Dendritic cell treated with granulocyte-macrophage colony-stimulating factor and Interleukin-4, amounts not matched to agents 40 ng/mL and 50 ng/mL, for 4 days (primary cell): ENCODE results near the gene HEG1.
"Not testable (repeated sequence)": the region's sequence is repeated elsewhere in the genome, so short reads cannot be mapped to it uniquely, and the experiment has no call there.

Experiments used
- H3K27ac Mint-ChIP-seq: one replicate; pipeline ENCODE4 v1.8.0; 2022; ENCODE audit warnings: mild to moderate bottlenecking, mixed read lengths
- H3K27me3 Mint-ChIP-seq: one replicate; pipeline ENCODE4 v1.8.0; 2022; ENCODE audit warnings: mild to moderate bottlenecking, mixed read lengths
- H3K36me3 Mint-ChIP-seq: one replicate; pipeline ENCODE4 v1.8.0; 2022; ENCODE audit warnings: low read depth, mixed read lengths
- H3K4me1 Mint-ChIP-seq: one replicate; pipeline ENCODE4 v1.8.0; 2022; ENCODE audit warnings: low read depth, mixed read lengths
- H3K4me3 Mint-ChIP-seq: one replicate; pipeline ENCODE4 v1.8.0; 2022; ENCODE audit warnings: mild to moderate bottlenecking, moderate library complexity, mixed read lengths
- H3K9me3 Mint-ChIP-seq: one replicate; pipeline ENCODE4 v1.8.0; 2022; ENCODE audit warnings: mixed read lengths
- intact Hi-C: fragments of 100-400 bp; cut with micrococcal nuclease; formaldehyde crosslinking; loops from one replicate; pipeline ENCODE4 v1.15.0; 2022

Gene HEG1

GRCh38 chr3:124966521-124967445 is 89.0 kb downstream of the HEG1 start:
- H3K36me3 Mint-ChIP-seq = peaks cover 27% of the 10 kb centered on the region
- intact Hi-C loops = loop anchor here (2.0 to 5.0 kb wide), 2 partner anchors 18 to 39 kb away; no protein-coding TSS in a partner anchor
- H3K4me1 Mint-ChIP-seq = peaks cover 78% of the 10 kb centered on the region

GRCh38 chr3:124965413-124965812 is 90.4 kb downstream of the HEG1 start:
- H3K4me1 Mint-ChIP-seq = peaks cover 76% of the 10 kb centered on the region
- intact Hi-C loops = loop anchor here (5.0 kb wide), 1 partner anchor 38 kb away; no protein-coding TSS in a partner anchor
- H3K27ac Mint-ChIP-seq = peak overlapping the region; percentile 93
- H3K4me3 Mint-ChIP-seq = no peak overlapping the region
- H3K36me3 Mint-ChIP-seq = peaks cover 15% of the 10 kb centered on the region
- no peaks in the 10 kb centered on the region for H3K9me3 Mint-ChIP-seq
- no peaks in the 10 kb centered on the region for H3K27me3 Mint-ChIP-seq

More at GRCh38 chr3:124966521-124967445, 89.0 kb downstream of the HEG1 start:
- H3K9me3 Mint-ChIP-seq = no peaks in the 10 kb centered on the region
- no peaks in the 10 kb centered on the region for H3K27me3 Mint-ChIP-seq
- H3K27ac Mint-ChIP-seq = peak overlapping the region; percentile 93
- peak overlapping the region; percentile 20 for H3K4me3 Mint-ChIP-seq

- H3K27me3 Mint-ChIP-seq = no peaks in the 10 kb centered on the region
- peaks cover 4% of the 10 kb centered on the region for H3K36me3 Mint-ChIP-seq
- peak overlapping the region; percentile 93 for H3K27ac Mint-ChIP-seq
- peaks cover 69% of the 10 kb centered on the region for H3K4me1 Mint-ChIP-seq
- intact Hi-C loops = no loop called here
- no peak overlapping the region for H3K4me3 Mint-ChIP-seq
- H3K9me3 Mint-ChIP-seq = no peaks in the 10 kb centered on the region
These were observed 91.4 kb downstream of the HEG1 start for GRCh38 chr3:124964387-124964786.

GRCh38 chr3:124963755-124964154 is 92.0 kb downstream of the HEG1 start:
- H3K27me3 Mint-ChIP-seq = no peaks in the 10 kb centered on the region
- H3K9me3 Mint-ChIP-seq = no peaks in the 10 kb centered on the region
- no peak overlapping the region for H3K27ac Mint-ChIP-seq
- H3K4me1 Mint-ChIP-seq = peaks cover 67% of the 10 kb centered on the region
- H3K4me3 Mint-ChIP-seq = no peak overlapping the region
- no peaks in the 10 kb centered on the region for H3K36me3 Mint-ChIP-seq
- intact Hi-C loops = no loop called here

GRCh38 chr3:124962403-124962940 is 93.3 kb downstream of the HEG1 start:
- no peaks in the 10 kb centered on the region for H3K36me3 Mint-ChIP-seq

GRCh38 chr3:124960698-124961097 is 95.1 kb downstream of the HEG1 start:
- H3K9me3 Mint-ChIP-seq = no peaks in the 10 kb centered on the region
- no peaks in the 10 kb centered on the region for H3K36me3 Mint-ChIP-seq
- H3K27me3 Mint-ChIP-seq = no peaks in the 10 kb centered on the region
- no peak overlapping the region for H3K27ac Mint-ChIP-seq
- no peak overlapping the region for H3K4me3 Mint-ChIP-seq
- H3K4me1 Mint-ChIP-seq = peaks cover 42% of the 10 kb centered on the region
- intact Hi-C loops = no loop called here

More at GRCh38 chr3:124962403-124962940, 93.3 kb downstream of the HEG1 start:
- H3K27me3 Mint-ChIP-seq = no peaks in the 10 kb centered on the region
- H3K9me3 Mint-ChIP-seq = no peaks in the 10 kb centered on the region
- H3K27ac Mint-ChIP-seq = peak overlapping the region; percentile 32
- intact Hi-C loops = no loop called here
- no peak overlapping the region for H3K4me3 Mint-ChIP-seq
- H3K4me1 Mint-ChIP-seq = peaks cover 56% of the 10 kb centered on the region

DNA sequence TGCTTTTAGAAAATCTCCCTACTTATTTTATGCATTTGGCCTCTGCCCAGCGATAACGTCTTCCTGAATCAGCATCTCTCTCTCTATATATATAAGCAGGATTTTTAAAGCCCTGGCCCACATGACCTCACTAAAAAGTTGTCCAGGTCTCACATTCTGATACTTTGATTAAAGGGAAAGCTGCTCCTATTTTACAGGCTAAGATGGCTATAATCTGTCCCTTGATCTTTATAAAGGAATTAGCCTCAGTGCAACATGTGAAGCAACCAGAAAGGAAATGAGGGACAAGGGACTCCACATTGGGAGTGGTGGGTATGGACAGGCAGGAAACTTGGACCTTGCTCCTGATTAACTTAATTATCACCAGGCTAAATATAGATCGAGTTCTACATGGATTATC is 95.7 kb downstream of the HEG1 start:
- H3K36me3 Mint-ChIP-seq = no peaks in the 10 kb centered on the region
- intact Hi-C loops = no loop called here
- peaks cover 37% of the 10 kb centered on the region for H3K4me1 Mint-ChIP-seq
- H3K27ac Mint-ChIP-seq = no peak overlapping the region
- no peaks in the 10 kb centered on the region for H3K27me3 Mint-ChIP-seq
- H3K9me3 Mint-ChIP-seq = no peaks in the 10 kb centered on the region
- H3K4me3 Mint-ChIP-seq = no peak overlapping the region

GRCh38 chr3:124957951-124958350 is 97.8 kb downstream of the HEG1 start:
- intact Hi-C loops, H3K27me3 Mint-ChIP-seq, H3K9me3 Mint-ChIP-seq, H3K36me3 Mint-ChIP-seq, H3K4me3 Mint-ChIP-seq, H3K27ac Mint-ChIP-seq: not testable (repeated sequence)
- H3K4me1 Mint-ChIP-seq = peaks cover 17% of the 10 kb centered on the region

GRCh38 chr3:124952282-124952855 is 103.4 kb downstream of the HEG1 start:
- no peak overlapping the region for H3K4me3 Mint-ChIP-seq
- no peaks in the 10 kb centered on the region for H3K4me1 Mint-ChIP-seq
- intact Hi-C loops = no loop called here
- no peaks in the 10 kb centered on the region for H3K9me3 Mint-ChIP-seq
- H3K27ac Mint-ChIP-seq = no peak overlapping the region
- H3K36me3 Mint-ChIP-seq = no peaks in the 10 kb centered on the region
- H3K27me3 Mint-ChIP-seq = peaks cover 9% of the 10 kb centered on the region

- H3K27me3 Mint-ChIP-seq = peaks cover 9% of the 10 kb centered on the region
- no peaks in the 10 kb centered on the region for H3K4me1 Mint-ChIP-seq
- H3K4me3 Mint-ChIP-seq = no peak overlapping the region
- no peaks in the 10 kb centered on the region for H3K36me3 Mint-ChIP-seq
- intact Hi-C loops = no loop called here
- H3K27ac Mint-ChIP-seq = no peak overlapping the region
- H3K9me3 Mint-ChIP-seq = no peaks in the 10 kb centered on the region
These were observed 104.1 kb downstream of the HEG1 start for GRCh38 chr3:124951511-124952281.

DNA sequence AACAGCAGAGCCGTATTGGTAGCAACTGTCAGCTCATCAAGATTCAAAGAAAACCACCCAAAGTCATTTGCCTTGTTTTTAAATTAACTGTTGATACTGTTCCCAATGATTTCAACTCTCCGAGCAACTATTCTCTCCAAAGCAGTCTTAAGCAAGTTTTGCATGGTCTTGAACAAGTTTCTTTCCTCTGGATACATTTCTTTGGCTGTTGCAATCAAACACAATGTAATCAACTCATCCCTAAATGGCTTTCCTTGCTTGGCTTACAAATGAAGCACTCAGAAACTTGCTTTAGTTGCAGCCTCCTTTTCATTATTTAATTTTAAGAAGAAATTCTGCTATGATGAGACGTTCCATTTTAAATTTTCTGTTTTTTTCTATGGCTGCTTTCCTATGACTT is 105.8 kb downstream of the HEG1 start:
- Mint-ChIP-seq H3K4me1 (no peaks in the 10 kb centered on the region), H3K9me3 (no peaks in the 10 kb centered on the region), H3K4me3 (no peak overlapping the region), H3K36me3 (no peaks in the 10 kb centered on the region), H3K27me3 (peaks cover 9% of the 10 kb centered on the region), H3K27ac (no peak overlapping the region)
- intact Hi-C loops = no loop called here

DNA sequence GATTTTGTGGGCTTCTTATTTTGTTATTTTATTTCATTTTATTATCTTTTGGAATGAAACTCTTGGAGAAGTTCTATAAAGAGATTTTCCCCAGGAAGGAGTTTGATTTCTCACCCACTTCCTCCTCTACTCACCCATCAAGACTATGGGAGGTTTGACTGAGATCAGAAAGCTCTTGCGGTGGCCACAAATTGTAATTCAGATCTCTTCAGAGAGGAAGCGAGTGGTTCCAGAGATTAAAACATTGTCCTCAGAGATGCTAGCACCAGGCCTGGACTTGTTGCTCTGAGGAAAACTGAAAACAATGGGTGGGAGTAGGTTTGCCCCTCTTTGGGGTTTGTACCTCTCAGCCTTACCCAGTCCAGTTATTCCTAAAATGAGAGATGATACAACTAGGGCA is 113.2 kb downstream of the HEG1 start:
- no peaks in the 10 kb centered on the region for H3K4me1 Mint-ChIP-seq
- H3K27ac Mint-ChIP-seq = no peak overlapping the region
- no peaks in the 10 kb centered on the region for H3K36me3 Mint-ChIP-seq
- H3K9me3 Mint-ChIP-seq = no peaks in the 10 kb centered on the region
- intact Hi-C loops = no loop called here
- no peak overlapping the region for H3K4me3 Mint-ChIP-seq
- peaks cover 6% of the 10 kb centered on the region for H3K27me3 Mint-ChIP-seq

DNA sequence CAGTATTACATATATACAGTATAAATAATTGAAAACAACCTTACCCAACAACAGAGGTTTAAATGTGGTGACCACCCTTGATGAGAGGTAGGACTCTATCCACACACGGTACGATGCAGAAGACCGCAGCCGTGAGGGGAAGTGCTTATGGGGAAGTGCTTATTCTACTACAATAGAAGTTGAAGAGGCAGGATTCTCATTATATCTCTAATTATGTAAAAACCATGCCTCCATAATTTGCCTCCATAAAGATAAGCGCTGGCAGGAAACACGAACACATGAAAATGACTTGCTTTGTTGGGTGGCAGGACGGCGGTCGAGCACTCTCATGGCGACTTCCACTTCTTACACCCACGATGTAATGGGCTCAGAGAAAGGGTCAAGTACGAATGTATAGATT is 114.0 kb downstream of the HEG1 start:
- H3K4me1 Mint-ChIP-seq = no peaks in the 10 kb centered on the region
- H3K27me3 Mint-ChIP-seq = peaks cover 6% of the 10 kb centered on the region
- no peaks in the 10 kb centered on the region for H3K36me3 Mint-ChIP-seq
- no peaks in the 10 kb centered on the region for H3K9me3 Mint-ChIP-seq
- intact Hi-C loops = no loop called here
- H3K4me3 Mint-ChIP-seq = no peak overlapping the region
- H3K27ac Mint-ChIP-seq = no peak overlapping the region

DNA sequence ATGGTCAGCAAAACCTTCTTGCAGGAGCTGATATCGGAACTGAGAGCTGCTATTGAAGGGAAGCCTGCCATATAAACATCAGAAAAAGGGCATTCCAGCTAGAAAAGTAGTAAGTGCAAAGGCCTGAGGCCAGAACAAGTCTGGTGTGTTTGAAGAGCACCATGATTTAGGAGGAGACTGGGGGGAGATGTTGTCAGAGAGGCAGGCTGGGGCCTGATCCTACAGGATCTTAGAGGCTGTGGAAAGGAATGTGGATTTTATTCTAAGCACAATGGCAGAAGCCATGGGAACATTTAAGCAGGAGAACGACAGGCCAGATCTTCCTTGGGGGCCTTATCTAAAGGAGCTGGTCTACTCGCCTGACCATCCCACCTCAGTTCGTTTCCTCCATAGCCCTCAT is 116.1 kb downstream of the HEG1 start:
- intact Hi-C loops = no loop called here
- no peaks in the 10 kb centered on the region for H3K9me3 Mint-ChIP-seq
- peaks cover 10% of the 10 kb centered on the region for H3K4me1 Mint-ChIP-seq
- H3K36me3 Mint-ChIP-seq = no peaks in the 10 kb centered on the region
- H3K27me3 Mint-ChIP-seq = peaks cover 6% of the 10 kb centered on the region
- H3K27ac Mint-ChIP-seq = no peak overlapping the region
- no peak overlapping the region for H3K4me3 Mint-ChIP-seq
